HG03378 (cell line): ENCODE measurements around the gene EPN2.

ENCODE experiments used
- ATAC-seq: cut with Tn5 transposase; IDR thresholded peaks from one replicate; pipeline ENCODE4 v1.9.1; 2021; ENCODE audit warnings: mild to moderate bottlenecking, moderate library complexity; ENCODE audit not compliant: unreplicated experiment

Gene EPN2

DNA sequence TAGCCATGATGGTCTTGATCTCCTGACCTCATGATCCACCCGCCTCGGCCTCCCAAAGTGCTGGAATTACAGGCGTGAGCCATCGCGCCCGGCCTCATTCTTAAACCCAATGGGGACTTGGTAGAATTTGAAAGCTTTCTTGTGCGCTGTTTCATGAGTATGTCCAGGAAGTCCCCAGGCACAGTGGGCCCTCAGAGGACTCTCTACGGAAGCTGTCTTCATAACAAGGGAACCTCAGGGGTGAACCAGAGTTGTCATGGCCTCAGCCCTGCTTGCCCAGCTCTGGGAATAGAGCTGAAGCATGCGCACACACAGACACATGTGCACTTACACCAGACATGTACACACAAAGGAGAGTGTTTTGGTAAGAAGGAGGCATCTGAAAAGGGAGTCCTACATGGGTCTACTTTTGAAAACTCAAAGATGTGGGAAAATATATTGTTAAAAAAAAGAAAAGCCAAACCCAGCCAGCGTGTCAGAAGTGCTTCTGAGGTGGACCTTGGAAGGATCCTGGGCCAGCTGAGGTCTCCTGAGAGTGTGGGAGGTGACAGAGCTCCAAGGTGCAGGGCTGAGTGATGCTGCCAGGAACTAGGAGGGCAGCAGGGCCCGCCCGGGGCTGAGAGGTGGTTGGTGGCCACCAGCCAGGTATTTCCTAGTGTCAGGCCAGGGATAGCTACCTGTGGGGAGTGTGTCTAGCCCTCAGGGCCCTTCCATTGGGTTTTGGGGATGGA lies 54.6 kb downstream of the EPN2 start:
- ATAC-seq, result no peak

- no peak for ATAC-seq
Observed at GRCh38 chr17:19292377-19292711, 55.2 kb downstream of the EPN2 start.

DNA sequence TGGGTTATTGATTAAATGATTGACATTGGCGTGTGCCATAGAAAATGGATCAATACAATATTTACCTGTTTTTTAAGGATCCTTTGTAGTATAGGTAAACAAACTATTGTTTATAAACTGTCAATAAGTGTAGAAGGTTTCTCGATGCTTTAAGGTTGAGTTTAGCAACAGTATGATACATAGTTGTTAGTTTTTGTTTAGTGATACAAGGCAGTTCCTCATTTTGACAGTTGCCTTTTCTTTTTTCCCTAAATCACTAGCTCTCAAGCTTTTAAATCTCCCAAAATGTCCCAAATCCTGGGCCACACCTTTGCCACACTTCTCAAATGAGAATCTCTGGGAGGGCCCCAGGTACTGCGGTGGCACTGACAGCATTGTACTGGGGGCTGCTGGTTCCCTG lies 57.3 kb downstream of the EPN2 start:
- no peak for ATAC-seq

DNA sequence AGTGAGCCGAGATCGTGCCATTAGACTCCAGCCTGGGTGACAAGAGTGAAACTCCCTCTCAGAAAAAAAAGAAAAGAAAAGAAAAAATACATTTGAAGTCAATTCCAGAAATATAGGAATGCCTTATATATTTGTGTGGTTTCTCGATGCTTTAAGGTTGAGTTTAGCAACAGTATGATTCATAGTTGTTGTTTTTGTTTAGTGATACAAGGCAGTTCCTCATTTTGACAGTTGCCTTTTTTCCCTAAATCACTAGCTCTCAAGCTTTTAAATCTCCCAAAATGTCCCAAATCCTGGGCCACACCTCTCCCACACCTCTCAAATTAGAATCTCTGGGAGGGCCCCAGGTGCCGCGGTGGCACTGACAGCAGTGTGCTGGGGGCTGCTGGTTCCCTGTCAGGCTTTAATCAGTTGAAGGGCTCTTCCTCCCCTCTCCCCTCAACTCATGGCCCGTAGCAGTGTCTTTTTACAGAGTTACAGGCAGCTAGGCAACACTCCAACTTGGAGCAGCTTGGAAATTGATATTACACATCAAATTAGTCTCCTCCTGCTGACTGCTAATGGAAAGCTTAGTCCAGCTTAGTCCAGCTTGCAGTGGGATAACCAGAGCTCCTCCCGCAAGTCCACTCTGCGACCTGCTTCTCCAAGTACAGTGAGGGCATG lies 58.4 kb downstream of the EPN2 start:
- no peak for ATAC-seq

GRCh38 chr17:19296786-19297778 lies 59.9 kb downstream of the EPN2 start:
- ATAC-seq, result no peak

- ATAC-seq, result no peak
Observed at GRCh38 chr17:19298569-19299213, 61.5 kb downstream of the EPN2 start.

DNA sequence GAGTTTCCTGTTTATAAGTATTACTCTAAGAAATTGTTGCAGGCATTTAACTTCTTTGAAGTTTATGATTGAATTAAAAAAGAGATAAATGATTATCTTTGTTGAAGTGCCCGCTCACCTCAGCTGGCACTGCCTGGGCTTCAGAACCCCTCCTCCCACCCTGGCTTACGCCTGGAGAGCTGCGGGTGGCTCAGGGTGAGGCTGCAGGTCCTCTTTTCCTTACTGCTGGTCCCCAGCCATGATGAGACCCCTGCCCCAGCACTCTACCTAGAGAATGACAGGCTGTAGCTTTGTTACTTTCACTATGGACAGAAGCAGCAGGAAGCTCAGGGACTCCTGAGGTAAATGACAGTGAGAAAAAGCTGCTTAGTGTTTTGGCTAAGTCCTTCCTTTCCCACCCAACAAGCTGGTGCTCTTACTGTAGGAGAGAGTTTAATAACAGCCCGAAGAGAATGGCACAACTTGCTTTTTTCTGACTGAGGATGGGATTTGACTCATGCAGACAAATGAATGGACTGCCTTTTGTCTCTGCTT lies 62.1 kb downstream of the EPN2 start:
- ATAC-seq, result no peak

- ATAC-seq, result no peak
Observed at GRCh38 chr17:19299866-19300265, 62.7 kb downstream of the EPN2 start.

- ATAC-seq, result no peak
Observed at GRCh38 chr17:19301274-19301951, 64.2 kb downstream of the EPN2 start.

- no peak for ATAC-seq
Observed at GRCh38 chr17:19301973-19302372, 64.8 kb downstream of the EPN2 start.

DNA sequence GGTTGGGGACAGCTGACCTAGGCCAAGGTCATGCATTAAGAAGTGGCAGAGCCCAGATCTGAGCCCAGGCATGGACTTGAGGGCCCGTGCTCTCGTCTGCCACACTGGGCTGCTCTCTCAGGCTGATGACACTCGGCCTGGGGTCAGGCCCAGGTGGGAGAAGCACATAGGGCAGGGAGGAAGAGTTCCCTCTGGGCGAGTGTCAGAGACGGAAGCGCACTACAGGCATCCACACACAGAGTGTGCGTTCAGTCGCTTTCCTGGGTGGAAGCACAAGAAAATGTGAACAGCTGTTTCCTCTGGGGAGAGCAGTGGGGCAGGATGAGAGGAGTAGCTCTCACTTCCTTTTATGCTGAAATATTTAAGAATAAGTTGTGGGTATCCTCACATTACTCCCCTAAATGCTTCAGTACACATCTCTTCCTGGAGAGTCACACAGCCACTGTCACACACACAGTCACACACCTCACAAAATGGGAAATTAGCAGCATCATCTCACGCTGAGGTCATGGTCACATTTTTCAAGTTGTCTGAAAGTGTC lies 65.7 kb downstream of the EPN2 start:
- no peak for ATAC-seq

GRCh38 chr17:19303367-19303776 lies 66.2 kb downstream of the EPN2 start:
- no peak for ATAC-seq

- ATAC-seq, result no peak
Observed at GRCh38 chr17:19304209-19304608, 67.0 kb downstream of the EPN2 start.

GRCh38 chr17:19304751-19305150 lies 67.6 kb downstream of the EPN2 start:
- ATAC-seq, result no peak

GRCh38 chr17:19305256-19305655 lies 68.1 kb downstream of the EPN2 start:
- ATAC-seq, result no peak

DNA sequence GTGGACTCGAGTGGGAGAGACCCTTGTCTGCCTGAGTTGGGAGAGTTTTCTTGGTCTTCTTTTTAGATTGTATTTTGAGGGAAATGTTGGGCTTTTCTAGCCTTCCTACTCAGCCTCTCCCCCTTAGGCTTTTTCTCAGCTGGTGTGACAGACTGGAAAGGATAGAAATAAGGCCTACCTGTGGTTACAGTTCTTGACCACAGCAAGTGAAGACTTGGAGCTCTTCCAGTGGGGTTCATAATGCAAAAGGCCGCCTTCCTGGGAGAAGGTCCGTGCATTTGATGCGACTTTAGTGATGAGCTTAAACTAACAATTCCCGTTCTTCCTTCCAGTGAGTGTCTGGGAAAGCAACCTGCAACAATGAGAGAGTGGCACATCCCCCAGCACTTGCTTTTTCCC lies 68.6 kb downstream of the EPN2 start:
- no peak for ATAC-seq

DNA sequence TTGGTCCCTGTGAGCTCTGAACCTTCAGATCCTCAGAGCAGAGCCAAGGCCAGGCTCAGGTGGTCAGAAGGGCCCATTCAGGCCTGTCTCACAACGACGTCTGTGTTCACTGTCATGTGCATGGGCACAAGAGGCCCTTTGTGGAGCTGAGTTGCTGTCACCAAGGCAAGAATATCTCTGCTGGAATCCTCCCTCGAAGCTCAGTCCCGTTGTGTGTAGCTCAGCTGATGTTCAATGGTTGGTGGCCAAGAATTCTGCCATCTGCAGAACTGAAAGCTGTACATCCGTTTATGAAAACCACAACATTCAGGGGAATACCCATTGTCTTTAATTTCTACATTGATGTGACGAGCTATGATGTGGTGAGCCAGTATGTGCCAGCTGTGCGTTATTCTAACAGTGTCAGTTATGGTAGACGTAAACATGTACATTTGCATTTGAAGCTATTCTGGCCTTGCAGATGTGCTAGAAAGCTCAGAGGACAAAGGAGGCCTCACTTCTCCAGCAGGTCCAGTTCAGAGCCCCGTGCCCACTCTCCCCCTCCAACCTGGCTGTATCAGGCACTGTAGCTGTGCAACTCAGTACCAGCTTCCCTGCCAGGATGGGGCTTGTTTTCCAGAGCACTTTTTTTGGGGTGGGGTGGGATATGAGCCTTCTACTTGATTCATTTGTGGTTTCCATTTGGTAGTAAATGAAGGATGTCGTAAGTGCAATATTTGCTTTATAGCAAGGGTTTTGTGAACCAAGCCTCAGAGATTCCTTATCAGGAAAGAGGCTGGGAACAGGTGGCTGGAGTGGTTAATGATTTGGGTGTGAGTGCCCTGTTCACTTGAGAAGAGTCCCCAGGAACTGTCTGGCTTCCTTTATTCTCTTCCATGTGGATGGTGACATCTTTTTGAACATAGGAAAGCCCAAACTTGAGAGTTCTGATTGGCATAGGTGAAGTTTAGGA lies 69.3 kb downstream of the EPN2 start:
- peak; percentile 91 for ATAC-seq

GRCh38 chr17:19307521-19307920 lies 70.4 kb downstream of the EPN2 start:
- no peak for ATAC-seq

DNA sequence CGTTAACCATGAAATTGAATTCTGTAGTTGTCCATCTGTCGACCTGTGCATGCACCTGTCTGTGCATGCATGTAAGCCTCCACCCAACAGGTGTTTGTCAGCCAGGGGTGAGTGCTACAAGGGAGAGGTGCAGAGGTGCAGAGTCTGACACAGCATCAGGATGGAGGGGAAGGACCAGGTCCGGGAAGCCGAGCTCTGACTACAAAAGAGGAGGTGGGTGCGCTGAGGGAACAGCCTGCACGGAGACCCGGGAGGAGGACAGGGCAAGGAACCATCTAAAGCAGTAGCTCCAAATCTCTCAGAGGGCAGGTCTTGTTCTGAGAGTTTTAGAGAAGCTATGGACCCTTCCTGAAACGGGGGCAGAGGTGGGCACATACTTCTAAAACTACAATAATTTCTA lies 71.2 kb downstream of the EPN2 start:
- no peak for ATAC-seq
